Glomerular visceral epithelial cell (primary cell): Measurements from ENCODE around the gene HACD1.

Experiments used
- DNase-seq: peaks from one replicate; pipeline ENCODE4 v3.0.0-alpha.2; 2016; ENCODE audit errors: extremely low spot score

The HACD1 gene

GRCh38 chr10:17617031-17617911 lies at the start of gene HACD1:
TSS of gene HACD1 (minus strand) at chr10:17617374. CDS start at chr10:17617339, 35 bp downstream.
- peak; percentile 88 for DNase-seq

GRCh38 chr10:17665747-17666146 lies 48.6 kb upstream of the HACD1 start:
- DNase-seq = peak; percentile 70

GRCh38 chr10:17663450-17663849 lies 46.3 kb upstream of the HACD1 start:
- no peak for DNase-seq

- no peak for DNase-seq
These were observed 45.3 kb upstream of the HACD1 start for GRCh38 chr10:17662193-17663138.

- no peak for DNase-seq
These were observed 44.3 kb upstream of the HACD1 start for GRCh38 chr10:17661510-17661909.

GRCh38 chr10:17660921-17661320 lies 43.7 kb upstream of the HACD1 start:
- DNase-seq = no peak

GRCh38 chr10:17659365-17659764 lies 42.2 kb upstream of the HACD1 start:
- DNase-seq = no peak

GRCh38 chr10:17657103-17657500 lies 39.9 kb upstream of the HACD1 start:
- no peak for DNase-seq

GRCh38 chr10:17655567-17656146 lies 38.5 kb upstream of the HACD1 start:
- peak; percentile 30 for DNase-seq

GRCh38 chr10:17655009-17655408 lies 37.8 kb upstream of the HACD1 start:
- DNase-seq = no peak

- DNase-seq = peak; percentile 27
These were observed 35.4 kb upstream of the HACD1 start for GRCh38 chr10:17652585-17652984.

GRCh38 chr10:17651896-17652295 lies 34.7 kb upstream of the HACD1 start:
- no peak for DNase-seq

GRCh38 chr10:17650416-17650815 lies 33.2 kb upstream of the HACD1 start:
- DNase-seq = no peak

- no peak for DNase-seq
These were observed 32.7 kb upstream of the HACD1 start for GRCh38 chr10:17649836-17650235.

- DNase-seq = no peak
These were observed 31.9 kb upstream of the HACD1 start for GRCh38 chr10:17649052-17649451.

GRCh38 chr10:17648243-17649035 lies 31.3 kb upstream of the HACD1 start:
- DNase-seq = peak; percentile 54

- DNase-seq = no peak
These were observed 30.2 kb upstream of the HACD1 start for GRCh38 chr10:17647326-17647725.

- DNase-seq = no peak
These were observed 28.6 kb upstream of the HACD1 start for GRCh38 chr10:17645621-17646345.

GRCh38 chr10:17644485-17644943 lies 27.3 kb upstream of the HACD1 start:
- DNase-seq = no peak

- peak; percentile 93 for DNase-seq
These were observed 26.7 kb upstream of the HACD1 start, which contains the start of gene STAM for GRCh38 chr10:17643755-17644484. TSS of gene STAM (plus strand) at chr10:17644151. CDS start at chr10:17644340, 189 bp downstream.
